GM18858 (cell line): Measurements from ENCODE around the gene AKAP13.
A peak's percentile ranks its signal among the peaks of the same experiment; 100 is the strongest.

Source experiments
- ATAC-seq: cut with Tn5 transposase; IDR thresholded peaks from one replicate; pipeline ENCODE4 v1.9.1; 2021; ENCODE audit not compliant: unreplicated experiment

AKAP13 gene

DNA sequence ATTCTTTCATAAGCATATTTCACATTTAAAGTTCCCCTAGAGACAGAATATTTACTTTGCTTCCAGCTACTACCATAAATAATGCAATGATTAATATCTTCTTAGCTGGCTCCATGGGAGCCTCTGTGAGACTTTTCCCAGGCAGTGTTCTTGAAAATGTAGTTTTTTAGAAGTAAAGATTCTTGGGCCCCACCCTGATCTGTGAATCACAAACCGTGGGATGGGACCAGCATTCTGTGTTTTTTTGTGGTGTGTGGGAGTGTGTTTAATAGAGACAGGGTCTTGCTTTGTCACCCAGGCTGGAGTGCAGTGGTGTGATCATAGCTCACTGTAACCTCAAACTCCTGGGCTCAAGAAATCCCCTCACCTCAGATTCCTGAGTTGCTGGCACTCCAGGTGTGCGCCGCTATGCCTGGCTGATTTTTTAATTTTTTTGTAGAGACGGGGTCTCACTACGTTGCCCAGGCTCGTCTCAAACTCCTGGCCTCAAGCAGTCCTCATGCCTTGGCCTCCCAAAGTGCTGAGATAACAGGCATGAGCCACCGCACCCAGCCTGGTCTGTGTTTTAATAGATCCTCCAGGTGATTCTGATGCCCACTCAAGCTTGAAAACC is 331.3 kb downstream of the AKAP13 start:
- no peak for ATAC-seq

DNA sequence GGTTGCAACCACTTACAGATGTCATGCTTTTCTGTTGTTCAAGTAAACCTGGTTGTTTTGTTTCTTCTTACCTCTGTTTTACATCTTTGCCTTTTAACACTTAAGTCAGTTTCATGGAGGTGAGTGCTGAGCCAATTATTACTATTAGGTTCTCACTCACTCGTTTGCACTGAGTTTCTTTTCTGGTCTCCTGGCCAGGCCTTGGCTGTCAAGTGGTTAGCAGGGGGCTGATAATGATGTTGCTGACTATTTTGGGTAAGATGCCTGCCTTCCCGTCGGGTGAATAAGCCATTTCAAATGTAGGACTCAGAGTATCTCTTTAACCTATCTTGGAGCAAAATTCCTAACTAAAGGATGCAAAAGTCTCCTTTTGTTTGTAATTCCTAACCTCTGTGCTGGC is 335.9 kb downstream of the AKAP13 start:
- ATAC-seq, result no peak

DNA sequence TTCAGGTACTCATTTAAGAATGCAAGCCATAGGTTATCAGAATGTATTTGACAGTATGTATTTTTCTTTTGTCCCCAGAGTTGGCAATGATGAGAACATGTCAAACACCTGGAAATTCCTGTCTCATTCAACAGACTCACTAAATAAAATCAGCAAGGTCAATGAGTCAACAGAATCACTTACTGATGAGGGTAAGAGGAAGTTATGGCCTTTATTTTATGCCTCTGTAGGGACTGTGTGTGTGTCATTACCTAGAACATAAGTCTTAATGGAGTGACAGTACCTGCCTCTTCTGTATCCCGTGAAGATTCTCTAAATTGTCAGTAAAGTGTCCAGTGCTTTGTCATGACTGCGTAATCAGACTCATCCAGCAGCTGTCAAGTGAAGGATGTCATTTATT is 336.8 kb downstream of the AKAP13 start:
- ATAC-seq, result no peak

DNA sequence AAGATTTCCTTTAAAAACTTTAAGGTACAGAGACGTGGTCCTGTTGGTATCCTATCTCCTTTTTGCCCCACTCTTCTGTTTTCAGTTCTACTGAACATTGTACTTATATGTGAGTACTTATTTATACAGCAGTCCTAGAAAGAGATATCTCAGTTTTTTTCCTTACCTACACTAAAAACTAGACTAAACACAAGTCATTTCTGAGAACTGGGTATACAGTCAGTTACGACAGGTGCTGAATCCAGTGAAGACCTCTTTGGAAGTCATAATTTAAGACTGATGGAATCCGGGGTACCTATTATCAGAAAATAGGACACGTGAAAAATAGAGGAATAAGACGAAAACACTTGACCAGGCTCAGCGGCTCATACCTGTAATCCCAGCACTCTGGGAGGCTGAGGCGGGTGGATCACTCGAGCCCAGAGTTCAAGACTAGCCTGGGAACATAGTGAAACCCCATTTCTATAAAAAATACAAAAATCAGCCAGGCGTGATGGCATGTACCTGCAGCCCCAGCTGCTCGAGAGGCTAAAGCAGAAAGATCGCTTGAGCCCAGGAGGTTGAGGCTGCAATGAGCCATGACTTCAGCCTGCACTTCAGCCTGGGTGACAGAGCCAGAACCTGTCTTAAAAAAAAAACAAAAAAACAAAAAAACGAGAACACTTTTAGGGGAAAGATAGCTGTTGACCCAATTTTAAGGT is 338.0 kb downstream of the AKAP13 start:
- peak; percentile 67 for ATAC-seq

DNA sequence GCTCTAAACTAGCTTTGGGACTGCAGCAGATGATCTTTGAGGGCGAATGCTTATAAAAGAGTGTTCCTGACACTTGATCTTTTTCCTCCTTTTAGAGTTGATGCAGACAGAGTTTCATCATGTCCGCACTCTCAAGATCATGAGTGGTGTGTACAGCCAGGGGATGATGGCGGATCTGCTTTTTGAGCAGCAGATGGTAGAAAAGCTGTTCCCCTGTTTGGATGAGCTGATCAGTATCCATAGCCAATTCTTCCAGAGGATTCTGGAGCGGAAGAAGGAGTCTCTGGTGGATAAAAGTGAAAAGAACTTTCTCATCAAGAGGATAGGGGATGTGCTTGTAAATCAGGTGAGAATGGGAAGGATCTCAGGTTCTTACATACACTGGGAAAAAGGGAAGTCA is 338.6 kb downstream of the AKAP13 start:
- no peak for ATAC-seq

DNA sequence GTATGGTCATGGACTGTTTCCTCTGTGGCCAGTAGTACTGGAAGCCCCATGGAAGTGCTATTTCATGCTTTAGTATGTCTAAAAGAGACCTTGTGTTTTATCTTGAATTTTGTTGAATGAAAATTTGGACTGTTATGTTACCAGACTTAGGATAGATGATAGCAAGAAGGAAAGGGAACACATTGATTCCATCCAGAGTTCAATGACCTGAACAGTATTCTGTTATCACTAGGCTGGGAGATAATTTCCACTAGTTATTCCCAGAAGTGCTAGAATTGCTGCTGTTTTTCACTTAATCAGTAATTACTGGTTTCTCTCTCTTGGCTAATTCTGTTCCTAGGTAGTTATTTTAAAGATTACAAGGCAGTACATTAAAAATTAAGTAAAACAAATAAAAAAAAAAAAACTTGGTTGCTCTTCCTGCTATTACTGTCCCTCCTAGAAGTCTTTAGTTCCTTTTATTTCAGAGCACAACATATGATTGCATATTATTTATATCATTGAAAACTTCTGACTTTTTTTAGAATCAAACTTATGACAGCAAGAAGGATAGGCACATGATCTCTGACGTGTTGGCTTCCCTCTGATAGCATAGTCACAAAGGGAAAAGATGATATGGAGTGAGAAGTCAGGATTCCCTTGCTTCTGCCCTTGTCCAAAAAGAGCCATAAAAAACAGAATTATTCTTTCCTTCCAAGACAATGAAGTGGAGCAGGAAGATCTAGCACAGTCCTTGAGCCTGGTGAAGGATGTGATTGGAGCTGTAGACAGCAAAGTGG is 342.2 kb downstream of the AKAP13 start:
- ATAC-seq, result no peak

DNA sequence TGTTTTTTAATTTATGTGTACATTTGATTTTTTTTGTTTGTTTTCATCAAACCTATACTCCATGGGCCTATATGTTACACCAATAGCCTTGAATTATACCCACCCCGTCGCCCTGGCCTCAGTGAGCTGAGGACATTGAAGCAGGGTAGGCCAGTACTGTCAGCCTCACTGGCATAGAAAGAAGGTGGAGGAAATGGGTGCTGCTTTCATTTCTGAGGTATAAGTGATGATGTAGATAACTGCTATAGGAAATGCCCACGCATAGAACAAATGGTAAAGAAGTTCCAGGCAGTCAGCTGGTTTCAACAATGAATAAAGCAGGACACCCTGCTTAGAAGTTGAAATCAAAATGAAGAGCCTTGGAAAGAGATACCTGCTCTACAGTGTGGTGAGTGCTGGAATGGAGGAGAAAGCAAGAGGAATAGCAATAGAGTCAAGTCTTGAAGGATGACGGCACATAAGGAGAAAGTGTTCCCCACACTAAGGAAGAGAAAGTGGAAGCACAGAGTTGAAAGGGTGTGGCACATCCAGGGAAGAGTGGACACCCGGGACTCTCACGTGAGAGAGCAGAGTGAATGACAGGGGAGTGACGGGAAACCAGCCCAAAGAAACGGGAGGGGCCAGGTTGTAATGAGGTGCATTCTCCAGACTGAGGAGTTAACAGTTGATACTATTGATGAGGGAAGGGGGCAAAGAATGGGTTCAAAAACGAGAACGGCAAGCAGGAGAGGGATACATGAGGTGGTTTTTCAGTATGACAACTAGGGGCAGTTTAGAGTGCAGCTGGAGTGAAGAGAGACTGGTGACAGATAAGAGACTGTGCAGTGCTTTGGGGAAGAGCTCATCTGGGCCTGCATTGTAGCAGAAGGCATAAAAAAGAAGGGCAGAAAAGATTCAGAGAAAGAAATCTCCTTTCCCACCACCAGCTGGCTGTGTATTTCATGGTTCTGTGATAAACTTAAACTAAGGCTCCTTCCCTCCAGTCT is 343.9 kb downstream of the AKAP13 start:
- no peak for ATAC-seq

DNA sequence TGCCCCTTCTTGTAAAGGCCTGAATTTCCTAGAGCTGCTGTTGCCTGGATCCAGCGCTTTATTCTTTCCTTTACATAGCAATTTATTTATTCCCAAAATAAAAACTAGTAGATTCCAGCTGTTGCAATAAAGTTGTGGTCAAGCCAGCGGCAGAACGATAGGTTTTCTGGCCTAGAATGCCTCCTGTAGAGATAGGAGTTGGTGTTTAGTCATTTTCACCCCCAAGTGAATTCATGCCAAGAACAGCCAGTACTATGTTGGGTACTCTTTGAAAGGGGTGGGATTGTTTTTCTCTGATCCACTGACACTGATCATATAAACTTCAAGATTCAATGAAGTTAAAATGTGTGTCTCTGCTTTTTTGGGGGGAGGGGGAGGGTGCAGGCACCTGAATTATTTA is 344.6 kb downstream of the AKAP13 start:
- no peak for ATAC-seq

DNA sequence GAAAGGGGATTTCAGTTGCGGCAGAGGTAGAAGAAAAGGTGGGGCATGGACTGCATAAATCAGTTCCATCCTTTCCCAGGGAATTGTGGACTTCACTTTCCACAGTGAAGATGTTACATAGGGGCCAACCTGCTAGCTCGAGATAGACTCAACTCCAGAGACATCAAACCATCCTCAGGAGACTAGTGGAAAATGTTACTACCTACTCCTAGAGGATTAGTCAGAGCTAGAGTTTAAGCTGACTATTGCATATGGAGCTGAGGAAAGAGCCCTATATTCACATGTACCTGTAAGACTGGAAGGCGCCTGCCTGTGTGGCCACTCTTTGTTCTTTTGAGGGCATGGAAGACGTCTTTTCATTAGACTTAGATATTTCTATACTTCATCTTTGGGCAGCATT is 345.2 kb downstream of the AKAP13 start:
- no peak for ATAC-seq

DNA sequence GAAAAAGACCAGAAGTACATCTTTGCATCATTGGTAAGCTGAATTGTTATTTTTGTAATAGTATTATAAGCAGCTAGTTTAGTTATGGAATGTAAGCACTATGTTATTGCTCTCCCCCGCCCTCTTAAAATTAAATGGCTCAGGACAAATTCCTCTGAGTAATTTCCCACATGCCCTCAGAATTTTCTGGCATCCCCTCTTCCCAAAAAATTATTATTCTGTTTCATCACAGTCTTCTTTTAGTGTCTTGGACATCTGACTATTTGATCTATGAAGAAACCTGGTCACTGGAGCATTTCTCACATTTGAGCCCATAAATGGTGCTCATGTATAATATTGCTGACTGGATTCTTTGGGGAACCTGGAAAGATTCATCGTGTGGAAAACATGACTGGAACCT is 346.1 kb downstream of the AKAP13 start:
- no peak for ATAC-seq

DNA sequence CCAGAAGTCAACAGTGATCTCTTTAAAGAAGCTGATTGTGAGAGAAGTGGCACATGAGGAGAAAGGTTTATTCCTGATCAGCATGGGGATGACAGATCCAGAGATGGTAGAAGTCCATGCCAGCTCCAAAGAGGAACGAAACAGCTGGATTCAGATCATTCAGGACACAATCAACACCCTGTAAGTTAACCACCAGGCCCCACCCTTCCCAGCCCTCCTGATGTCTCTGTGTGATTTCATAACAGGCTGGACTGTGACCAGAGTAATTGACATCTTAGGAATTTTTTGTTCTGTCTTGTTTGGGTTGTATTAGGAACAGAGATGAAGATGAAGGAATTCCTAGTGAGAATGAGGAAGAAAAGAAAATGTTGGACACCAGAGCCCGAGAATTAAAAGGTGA is 346.7 kb downstream of the AKAP13 start:
- no peak for ATAC-seq

DNA sequence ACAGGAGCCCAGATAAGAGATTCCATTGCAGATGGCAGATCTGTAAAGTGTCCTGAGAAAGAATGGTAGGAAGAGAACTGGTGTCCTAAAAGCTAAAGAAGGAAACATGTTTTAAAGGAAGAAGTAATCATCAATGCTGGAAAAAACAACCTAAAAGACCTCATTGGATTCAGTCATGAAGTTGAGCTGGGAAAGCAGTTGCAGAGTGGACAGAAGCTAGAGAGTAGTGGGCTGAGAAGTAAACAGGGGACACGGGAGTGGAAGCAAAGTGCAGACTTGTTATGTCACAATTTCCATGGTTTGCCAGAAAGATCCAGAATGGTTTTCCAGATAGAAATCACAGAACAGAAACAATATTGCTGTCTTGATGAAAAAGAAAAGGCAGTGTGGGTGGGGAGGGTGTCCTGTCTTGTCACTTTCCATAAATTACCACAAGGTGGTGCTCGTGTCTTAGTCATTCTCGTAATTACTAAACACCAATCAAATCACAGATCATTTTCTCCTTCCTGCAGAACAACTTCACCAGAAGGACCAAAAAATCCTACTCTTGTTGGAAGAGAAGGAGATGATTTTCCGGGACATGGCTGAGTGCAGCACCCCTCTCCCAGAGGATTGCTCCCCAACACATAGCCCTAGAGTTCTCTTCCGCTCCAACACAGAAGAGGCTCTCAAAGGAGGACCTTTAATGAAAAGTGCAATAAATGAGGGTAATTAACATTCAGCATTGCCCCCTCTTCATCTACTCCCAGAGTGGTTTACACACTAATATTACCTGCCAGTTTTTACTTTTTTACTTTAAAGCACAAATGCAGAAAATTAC is 349.8 kb downstream of the AKAP13 start:
- no peak for ATAC-seq

DNA sequence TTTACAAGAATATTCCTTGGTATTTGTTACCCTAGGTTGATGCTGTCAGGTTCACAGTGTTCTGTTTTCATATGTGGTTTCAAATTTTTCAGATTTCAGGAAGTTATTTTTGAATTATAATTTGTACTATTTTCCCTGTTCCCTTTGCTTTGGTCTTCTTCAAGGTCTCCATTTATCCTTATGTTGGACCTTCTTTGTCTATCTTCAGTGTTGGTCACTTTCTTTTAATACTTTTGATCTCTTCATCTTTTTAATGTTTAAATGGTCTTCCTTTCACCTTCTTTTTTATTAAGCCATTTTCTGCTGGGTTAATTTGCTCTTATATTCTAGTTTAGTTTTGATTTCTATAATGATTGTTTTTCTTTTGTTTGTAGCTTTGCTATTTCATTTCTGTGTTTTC is 353.0 kb downstream of the AKAP13 start:
- no peak for ATAC-seq

DNA sequence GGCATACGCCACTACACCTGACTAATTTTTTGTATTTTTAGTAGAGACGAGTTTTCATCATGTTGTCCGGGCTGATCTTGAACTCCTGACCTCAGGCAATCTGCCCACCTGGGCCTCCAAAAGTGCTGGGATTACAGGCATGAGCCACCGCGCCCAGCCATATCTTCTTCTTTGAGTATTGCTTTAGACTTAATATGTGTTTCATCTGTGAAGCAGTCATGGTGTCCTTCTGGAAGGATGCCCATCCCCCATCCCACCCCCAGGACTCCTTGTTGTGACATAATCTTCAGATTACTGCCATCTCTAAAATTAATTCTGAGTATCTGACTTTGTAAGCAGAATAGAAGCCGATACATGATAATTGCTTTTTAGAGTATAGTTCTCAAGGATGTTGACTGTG is 356.7 kb downstream of the AKAP13 start:
- ATAC-seq, result no peak

DNA sequence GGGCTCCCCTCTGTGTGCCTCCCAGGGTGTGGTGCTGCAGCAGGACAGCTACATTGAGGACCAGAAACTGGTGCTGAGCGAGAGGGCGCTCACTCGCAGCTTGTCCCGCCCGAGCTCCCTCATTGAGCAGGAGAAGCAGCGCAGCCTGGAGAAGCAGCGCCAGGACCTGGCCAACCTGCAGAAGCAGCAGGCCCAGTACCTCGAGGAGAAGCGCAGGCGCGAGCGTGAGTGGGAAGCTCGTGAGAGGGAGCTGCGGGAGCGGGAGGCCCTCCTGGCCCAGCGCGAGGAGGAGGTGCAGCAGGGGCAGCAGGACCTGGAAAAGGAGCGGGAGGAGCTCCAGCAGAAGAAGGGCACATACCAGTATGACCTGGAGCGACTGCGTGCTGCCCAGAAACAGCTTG is 360.6 kb downstream of the AKAP13 start:
- ATAC-seq, result no peak

DNA sequence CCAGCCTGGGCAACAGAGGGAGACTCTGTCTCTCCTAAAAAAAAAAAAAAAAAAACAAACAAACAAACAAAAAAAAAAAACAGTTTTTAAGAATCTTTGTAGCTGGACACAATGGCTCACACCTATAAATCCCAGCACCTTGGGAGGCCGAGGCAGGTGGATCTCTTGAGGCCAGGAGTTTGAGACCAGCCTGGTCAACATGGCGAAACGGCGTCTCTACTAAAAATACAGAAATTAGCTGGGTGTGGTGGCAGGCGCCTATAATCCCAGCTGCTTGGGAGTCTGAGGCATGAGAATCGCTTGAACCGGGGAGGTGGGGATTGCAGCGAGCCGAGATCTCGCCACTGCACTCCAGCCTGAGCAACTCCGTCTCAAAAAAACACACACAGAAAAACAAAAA is 361.3 kb downstream of the AKAP13 start:
- no peak for ATAC-seq

DNA sequence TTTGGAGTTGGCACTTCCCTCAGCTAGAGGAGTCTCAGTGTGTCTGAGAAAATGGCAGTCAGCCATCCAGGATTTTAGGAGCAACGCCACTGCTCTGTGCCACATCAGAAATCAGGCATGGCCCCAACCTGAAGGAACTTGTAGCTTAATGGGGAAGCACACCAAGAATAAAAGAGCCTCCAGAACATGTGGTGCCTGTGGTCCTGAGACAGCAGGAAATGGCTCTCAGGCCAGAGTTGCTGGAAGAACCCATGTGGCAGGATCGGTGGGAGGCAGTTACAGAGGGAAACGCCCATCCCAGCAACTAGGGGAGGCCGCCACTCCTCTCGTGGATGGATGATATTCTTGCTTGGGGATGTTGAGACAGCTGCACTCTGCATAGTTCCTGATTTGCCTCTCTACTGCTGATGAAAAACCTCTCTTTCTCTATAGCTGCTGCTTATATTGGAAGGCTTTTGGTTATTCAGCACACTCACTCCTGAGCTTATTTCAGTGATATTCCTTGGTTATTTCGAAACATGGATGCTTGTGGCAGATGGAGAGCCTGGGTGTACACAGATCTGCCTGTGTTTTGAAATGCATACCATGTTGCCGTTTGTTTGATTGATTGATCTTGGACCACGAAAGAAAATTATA is 361.9 kb downstream of the AKAP13 start:
- no peak for ATAC-seq

DNA sequence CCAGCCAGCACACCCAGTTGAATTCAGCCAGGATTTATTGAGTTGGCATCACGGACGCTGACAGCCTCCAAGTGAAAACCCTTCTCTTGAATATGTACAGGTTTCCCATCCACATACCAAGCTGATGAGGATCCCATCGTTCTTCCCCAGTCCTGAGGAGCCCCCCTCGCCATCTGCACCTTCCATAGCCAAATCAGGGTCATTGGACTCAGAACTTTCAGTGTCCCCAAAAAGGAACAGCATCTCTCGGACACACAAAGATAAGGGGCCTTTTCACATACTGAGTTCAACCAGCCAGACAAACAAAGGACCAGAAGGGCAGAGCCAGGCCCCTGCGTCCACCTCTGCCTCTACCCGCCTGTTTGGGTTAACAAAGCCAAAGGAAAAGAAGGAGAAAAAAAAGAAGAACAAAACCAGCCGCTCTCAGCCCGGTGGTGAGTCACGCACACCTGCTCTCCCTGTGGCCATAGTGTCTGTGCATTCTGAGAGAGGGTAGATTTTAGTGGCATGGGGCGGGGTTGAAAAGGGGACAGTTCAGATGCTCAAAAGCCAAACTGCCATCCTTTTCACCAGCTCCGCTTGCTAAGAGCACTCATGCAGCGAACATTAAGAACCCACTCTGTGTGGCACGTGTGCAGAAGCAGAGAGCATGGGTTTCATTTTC is 363.1 kb downstream of the AKAP13 start:
- ATAC-seq, result no peak

DNA sequence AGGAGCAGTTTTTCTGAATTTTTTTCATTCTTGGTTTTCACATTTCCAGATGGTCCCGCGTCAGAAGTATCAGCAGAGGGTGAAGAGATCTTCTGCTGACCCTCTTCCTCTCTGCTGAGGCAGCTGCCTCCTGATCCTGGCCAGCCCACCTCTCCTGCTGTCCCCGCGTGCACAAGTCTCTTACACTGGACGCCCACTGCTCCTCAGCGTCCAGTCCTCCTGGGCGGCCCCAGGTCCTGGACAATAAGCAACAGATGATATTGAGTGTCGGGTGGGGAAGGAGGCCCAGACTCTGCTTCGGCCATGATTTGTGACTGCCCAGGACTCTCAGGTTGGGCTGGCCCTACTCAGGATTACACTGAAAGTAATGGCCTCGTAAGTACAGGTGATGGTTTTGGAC is 364.2 kb downstream of the AKAP13 start:
- no peak for ATAC-seq
